GM12891 (cell line): ENCODE data around the gene CDH9.

Experiments used
- PAX5 ChIP-seq: IDR thresholded peaks from 2 replicates; pipeline ENCODE4 v1.6.1; 2011; ENCODE audit warnings: low read length, moderate library complexity, mild to moderate bottlenecking; ENCODE audit not compliant: insufficient read depth, severe bottlenecking
- POLR2A ChIP-seq: IDR thresholded peaks from 2 replicates; pipeline ENCODE4 v1.6.1; 2011; ENCODE audit warnings: low read depth, low read length, control low read depth
- POLR2AphosphoS5 ChIP-seq: IDR thresholded peaks from 2 replicates; pipeline ENCODE4 v1.6.1; 2011; ENCODE audit warnings: low read depth, low read length, control low read depth
- TAF1 ChIP-seq: IDR thresholded peaks from 2 replicates; pipeline ENCODE4 v1.6.1; 2011; ENCODE audit warnings: low read depth, low read length, control low read depth

GRCh38 chr5:27038476-27038875, at the start of gene CDH9:
- TF ChIP-seq POLR2A, result no peak
- no peak for TF ChIP-seq POLR2AphosphoS5
- TF ChIP-seq TAF1, result no peak
- no peak for TF ChIP-seq PAX5
